Measurements from ENCODE around the gene EVPL. TPM values are rescaled to one million over a fixed set of nuclear protein-coding genes. Genes with fewer than 3 reads are reported as not detected.

Gene EVPL
- total and polyA plus RNA-seq, 10 of the 15 experiments (the other 5 are each of a cell fraction or from before 2014, with no cell fraction given): 0.03 TPM; not detected in 9

DNA sequence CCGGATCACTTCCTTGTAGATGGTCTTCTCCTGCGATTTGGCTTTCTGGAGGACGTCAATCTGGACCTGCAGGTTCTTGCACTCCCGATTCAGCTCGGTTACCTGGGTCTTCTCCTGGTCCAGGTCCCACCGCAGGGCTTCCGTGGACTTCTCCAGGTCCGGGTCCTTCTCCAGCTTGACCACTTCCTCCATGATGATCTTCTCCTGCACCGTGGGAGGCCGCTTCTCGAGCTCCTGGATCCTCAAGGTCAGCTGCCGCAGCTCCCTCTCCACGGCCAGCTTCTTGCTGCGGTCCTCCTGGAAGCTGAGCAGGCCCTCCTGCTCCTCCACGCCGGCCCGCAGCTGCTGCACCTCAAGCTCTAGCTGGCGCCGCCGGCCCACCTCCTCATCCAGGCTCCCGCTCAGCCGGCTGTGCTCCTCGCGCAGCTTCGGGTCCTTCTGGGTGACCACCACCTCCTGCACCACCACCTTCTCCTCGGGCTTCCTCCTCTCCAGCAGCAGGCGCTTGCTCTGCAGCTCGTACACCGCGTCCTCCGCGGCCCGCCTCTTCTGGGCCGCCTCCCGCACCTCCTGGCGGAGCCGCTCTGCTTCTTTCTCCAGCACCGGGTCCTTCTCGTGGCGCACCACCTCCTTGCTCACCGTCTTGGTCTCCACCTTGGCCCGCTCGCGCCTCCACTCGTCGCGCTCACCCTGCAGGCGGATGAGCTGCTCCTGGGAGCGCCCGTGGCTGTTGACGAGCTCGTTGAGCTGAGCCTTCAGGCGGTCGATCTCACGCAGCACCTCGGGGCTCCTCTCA, 18.3 kb downstream of the EVPL start:
- in situ Hi-C loops (cut with MboI): loop anchor here (5.0 kb wide), 1 partner anchor 102 kb away; no protein-coding TSS in a partner anchor
- 68% methylated on average over 45 of the region's 56 CpGs for WGBS (ENCODE audit: insufficient coverage, insufficient replicate concordance, low lambda C conversion rate, missing lambda C conversion rate)
- intact Hi-C loops (cut with micrococcal nuclease; ENCODE audit: unreplicated experiment): no loop called here
- H3K36me3 ChIP-seq (ENCODE audit: control insufficient read depth in 2 of 2, insufficient read depth in 2 of 2, low read length in 1 of 2): no peaks in the 10 kb centered on the region
- ChIA-PET CTCF (interaction anchor here (1.2 to 12.8 kb wide), 6 partner anchors 10 to 133 kb away, joined by 3 to 128 read pairs (median 4); partner anchors contain the start of gene MRPL38), SMC1A (ENCODE audit: uncharacterized antibody, unreplicated experiment) (interaction anchor here (10.8 kb wide), 1 partner anchor 103 kb away, joined by 61 read pairs; the partner anchor contains the start of gene MRPL38), RAD21 (ENCODE audit: unreplicated experiment) (interaction anchor here (0.8 to 2.2 kb wide), 4 partner anchors 11 to 271 kb away, joined by 3 to 6 read pairs (median 4); no protein-coding TSS in a partner anchor), POLR2A (interaction anchor here (0.5 kb wide), 1 partner anchor 306 kb away, joined by 6 read pairs; no protein-coding TSS in a partner anchor)
- H3K4me3 ChIP-seq: no peak overlapping the region
- H3K27ac ChIP-seq (ENCODE audit: control insufficient read depth, insufficient read depth): no peak overlapping the region
- H3K4me2 ChIP-seq (ENCODE audit: control insufficient read depth, insufficient read depth): no peak overlapping the region
- H3K4me1 ChIP-seq (ENCODE audit: control insufficient read depth, insufficient read depth, low read length): no peaks in the 10 kb centered on the region
- no peak overlapping the region for H3K9ac ChIP-seq (ENCODE audit: control insufficient read depth, insufficient read depth, low read length)
- FAIRE-seq (no peak), ATAC-seq (no peak), DNase-seq (ENCODE audit: low read depth, low spot score) (no peak)
- H3K27me3 ChIP-seq (replicated peaks in 1 of 2; ENCODE audit: control insufficient read depth in 2 of 2, insufficient read depth in 2 of 2, low read length in 1 of 2): no peaks in the 10 kb centered on the region
- no peaks in the 10 kb centered on the region for H3K9me3 ChIP-seq (replicated peaks; ENCODE audit: control insufficient read depth, insufficient read depth, low read length)
- BruUV-seq (replicated peaks): no TSS peak
- H4K20me1 ChIP-seq (ENCODE audit: control insufficient read depth, insufficient read depth): no peaks in the 10 kb centered on the region
- H3K79me2 ChIP-seq (ENCODE audit: control insufficient read depth, insufficient read depth, low read length): no peaks in the 10 kb centered on the region
- no peak overlapping the region for H2AFZ ChIP-seq (ENCODE audit: control insufficient read depth, low read depth, low read length)
- TF ChIP-seq, protein P1, sequence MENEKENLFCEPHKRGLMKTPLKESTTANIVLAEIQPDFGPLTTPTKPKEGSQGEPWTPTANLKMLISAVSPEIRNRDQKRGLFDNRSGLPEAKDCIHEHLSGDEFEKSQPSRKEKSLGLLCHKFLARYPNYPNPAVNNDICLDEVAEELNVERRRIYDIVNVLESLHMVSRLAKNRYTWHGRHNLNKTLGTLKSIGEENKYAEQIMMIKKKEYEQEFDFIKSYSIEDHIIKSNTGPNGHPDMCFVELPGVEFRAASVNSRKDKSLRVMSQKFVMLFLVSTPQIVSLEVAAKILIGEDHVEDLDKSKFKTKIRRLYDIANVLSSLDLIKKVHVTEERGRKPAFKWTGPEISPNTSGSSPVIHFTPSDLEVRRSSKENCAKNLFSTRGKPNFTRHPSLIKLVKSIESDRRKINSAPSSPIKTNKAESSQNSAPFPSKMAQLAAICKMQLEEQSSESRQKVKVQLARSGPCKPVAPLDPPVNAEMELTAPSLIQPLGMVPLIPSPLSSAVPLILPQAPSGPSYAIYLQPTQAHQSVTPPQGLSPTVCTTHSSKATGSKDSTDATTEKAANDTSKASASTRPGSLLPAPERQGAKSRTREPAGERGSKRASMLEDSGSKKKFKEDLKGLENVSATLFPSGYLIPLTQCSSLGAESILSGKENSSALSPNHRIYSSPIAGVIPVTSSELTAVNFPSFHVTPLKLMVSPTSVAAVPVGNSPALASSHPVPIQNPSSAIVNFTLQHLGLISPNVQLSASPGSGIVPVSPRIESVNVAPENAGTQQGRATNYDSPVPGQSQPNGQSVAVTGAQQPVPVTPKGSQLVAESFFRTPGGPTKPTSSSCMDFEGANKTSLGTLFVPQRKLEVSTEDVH (IDR thresholded peaks at IDR 0.05; ENCODE audit: low read depth, partially characterized antibody): no peak
- TF ChIP-seq KDM1A (IDR thresholded peaks at IDR 0.05; ENCODE audit: borderline replicate concordance) (no peak), LARP7 (IDR thresholded peaks at IDR 0.05) (no peak), EGR1 (IDR thresholded peaks at IDR 0.05; ENCODE audit: borderline replicate concordance in 1 of 2, low read depth in 2 of 2, low read length in 2 of 2) (no peak), ZNF274 (IDR thresholded peaks at IDR 0.05; ENCODE audit: insufficient read depth, insufficient read length) (no peak), POLR2AphosphoS5 (IDR thresholded peaks at IDR 0.05; ENCODE audit: low read length) (no peak)

Measured in GM12878 (cell line).